Cardiac fibroblast (primary cell): Measurements from ENCODE around the gene WDR55.
"Not testable (repeated sequence)": the region's sequence is repeated elsewhere in the genome, so short reads cannot be mapped to it uniquely, and the experiment has no call there.

Experiments used
- DNase-seq, 2 donors: peaks; one replicate each; pipeline versions ENCODE4 v3.0.0 to v3.0.0-alpha.2; 2010; ENCODE audit warnings: low read depth in 2 of 2
- H3K4me3 ChIP-seq, 2 donors: replicated peaks in 1 of 2; 1 replicate in 1 of 2; 2 replicates in 1 of 2; pipeline ENCODE4 v1.5.1; 2011; ENCODE audit warnings: low read depth in 2 of 2, low read length in 2 of 2, mild to moderate bottlenecking in 2 of 2, moderate library complexity in 1 of 2
- TF ChIP-seq, protein P1 (sequence below): IDR thresholded peaks from one replicate; pipeline ENCODE4 v1.5.1; 2011; ENCODE audit warnings: low read depth, mild to moderate bottlenecking, low read length, inconsistent platforms

Gene WDR55

DNA sequence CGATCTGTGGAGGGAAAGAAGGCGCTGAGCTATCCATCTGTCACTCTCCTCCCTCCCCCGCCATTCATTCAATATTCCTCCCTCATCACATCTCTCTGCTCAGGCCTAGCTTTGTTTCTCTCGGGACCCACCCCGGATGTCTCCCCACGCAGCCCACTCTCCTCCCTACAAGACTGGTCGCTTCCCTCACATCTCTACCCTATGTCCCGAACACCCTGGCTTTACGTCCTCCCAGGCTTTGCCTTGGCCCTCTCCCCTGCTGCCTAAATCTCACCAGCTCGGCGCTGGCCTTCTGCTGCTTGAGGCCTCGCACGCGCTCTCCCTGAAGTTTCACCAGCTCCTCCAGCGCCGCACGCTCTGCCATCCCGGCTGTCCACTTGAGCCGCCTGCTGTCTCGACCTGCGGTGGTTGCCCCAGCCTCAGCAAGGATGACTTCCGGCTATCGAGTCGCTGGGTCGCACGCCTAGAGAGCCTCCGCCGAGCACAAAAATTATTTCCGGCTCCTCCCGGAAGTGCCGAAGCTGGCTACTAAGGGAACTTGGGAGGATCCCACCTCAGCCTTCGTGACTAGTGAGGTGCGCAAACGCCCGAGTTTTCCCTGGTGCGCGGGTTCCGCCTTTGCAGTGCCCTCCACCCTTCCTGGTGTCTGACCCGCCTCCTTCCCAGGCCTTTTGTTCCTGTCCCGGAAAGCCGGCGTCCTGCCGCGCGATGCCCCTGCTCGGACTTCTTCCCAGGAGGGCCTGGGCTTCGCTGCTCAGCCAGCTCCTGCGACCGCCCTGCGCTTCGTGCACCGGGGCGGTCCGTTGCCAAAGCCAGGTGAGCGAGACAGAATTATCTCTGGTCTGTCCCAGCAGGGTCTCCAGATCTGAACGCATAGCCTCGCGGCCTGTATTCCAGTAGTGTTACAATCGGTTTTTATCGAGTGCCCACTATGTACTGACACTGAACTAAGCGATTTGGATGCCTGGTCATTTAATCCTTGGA, 26.5 kb downstream of the WDR55 start, which contains the start of the genes HARS1 and HARS2:
TSS of gene HARS1 (minus strand) at position 430 of the 984 bp plus-strand sequence. CDS start at position 364, 66 bp downstream.
TSS of gene HARS2 (plus strand) at position 515 of the 984 bp plus-strand sequence. CDS start at position 709, 194 bp downstream.
- peak within 1 kb of the TSS; percentile 68 to 88 for H3K4me3 ChIP-seq
- TF ChIP-seq, protein P1, sequence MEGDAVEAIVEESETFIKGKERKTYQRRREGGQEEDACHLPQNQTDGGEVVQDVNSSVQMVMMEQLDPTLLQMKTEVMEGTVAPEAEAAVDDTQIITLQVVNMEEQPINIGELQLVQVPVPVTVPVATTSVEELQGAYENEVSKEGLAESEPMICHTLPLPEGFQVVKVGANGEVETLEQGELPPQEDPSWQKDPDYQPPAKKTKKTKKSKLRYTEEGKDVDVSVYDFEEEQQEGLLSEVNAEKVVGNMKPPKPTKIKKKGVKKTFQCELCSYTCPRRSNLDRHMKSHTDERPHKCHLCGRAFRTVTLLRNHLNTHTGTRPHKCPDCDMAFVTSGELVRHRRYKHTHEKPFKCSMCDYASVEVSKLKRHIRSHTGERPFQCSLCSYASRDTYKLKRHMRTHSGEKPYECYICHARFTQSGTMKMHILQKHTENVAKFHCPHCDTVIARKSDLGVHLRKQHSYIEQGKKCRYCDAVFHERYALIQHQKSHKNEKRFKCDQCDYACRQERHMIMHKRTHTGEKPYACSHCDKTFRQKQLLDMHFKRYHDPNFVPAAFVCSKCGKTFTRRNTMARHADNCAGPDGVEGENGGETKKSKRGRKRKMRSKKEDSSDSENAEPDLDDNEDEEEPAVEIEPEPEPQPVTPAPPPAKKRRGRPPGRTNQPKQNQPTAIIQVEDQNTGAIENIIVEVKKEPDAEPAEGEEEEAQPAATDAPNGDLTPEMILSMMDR, result no peak
- DNase-seq, result peak; percentile 96 to 97

DNA sequence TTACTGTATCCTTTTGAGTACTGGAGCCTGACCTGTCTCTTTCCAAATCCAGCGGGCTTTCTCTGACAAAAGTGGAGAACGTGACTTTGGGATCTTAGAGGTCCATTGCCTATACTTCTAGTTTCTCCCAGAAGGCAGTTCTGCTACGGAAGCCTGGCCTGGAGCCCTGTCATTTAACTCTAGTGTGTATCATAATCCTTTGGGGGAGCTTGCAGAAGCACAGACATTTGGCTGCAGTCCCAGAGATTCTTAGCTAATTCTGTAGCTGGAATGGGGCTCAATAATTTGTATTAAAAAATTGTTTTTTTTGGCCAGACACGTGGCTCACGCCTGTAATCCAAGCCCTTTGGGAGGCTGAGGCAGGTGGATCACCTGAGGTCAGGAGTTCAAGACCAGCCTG, 29.6 kb downstream of the WDR55 start:
- TF ChIP-seq, protein P1, result no peak
- DNase-seq, result peak; percentile 40 to 41
- H3K4me3 ChIP-seq, result no peak overlapping the region

DNA sequence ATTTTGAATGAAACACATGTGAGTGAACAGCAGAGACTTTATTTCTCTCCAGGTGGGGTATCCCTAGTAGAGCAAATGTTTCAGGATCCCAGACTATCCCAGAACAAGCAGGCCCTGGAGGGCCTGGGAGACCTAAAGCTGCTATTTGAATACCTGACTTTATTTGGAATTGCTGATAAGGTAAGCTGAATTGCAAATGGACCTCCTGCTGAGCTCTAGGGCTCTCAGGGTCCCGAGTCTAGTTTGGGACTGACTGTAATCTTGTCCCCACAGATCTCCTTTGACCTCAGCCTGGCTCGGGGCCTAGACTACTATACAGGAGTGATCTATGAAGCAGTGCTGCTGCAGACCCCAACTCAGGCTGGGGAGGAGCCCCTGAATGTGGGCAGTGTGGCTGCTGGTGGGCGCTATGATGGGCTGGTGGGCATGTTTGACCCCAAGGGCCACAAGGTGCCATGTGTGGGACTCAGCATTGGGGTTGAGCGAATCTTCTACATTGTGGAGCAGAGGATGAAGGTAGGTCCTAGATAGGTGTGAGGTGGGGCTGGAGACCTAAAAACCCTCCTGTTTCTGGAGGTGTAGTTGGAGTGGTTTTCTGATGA, 32.3 kb downstream of the WDR55 start:
- no peak overlapping the region for H3K4me3 ChIP-seq
- TF ChIP-seq, protein P1, result no peak
- no peak for DNase-seq

DNA sequence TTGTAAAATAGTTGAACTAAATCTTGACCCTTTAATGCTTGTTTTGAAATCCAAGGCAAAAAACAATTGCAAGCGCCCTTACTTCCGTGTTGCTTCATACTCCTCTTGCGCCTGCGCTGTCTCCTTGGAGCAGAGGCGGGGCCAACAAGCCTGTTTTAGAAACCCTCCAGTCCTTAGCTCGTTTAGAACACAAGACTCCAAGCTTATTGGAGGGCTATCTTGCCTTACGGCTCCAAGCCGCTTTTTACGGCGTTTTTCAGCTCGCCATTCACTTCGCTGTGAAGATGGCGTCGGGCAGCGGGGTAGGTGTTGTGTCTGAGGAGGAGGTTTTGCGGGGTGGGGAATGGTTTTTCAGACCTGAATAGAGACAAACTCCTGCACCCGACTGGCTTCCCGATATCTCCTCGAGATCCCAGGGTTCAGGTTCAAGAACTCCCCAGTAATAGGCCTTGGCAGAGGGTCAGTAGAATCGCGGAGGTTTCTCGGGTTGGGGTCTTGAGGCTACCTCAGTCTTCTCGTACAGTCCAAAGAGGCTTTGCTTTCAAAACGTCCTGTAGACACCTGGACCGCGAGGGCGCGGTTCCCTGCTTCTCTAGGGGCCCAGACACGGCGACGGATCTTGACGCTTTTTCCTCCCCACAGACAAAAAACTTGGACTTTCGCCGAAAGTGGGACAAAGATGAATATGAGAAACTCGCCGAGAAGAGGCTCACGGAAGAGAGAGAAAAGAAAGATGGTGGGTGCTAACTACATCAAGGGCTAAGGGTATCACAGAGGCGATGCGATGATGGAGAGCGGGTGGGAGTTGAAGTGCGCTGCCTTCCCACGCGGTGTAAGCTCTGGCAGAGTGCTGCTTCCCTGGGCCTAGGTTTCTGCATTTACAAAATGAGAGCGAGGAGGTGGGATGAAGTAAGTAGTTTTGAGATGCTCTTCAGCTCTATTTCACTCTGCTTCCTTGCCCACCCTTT, 35.8 kb downstream of the WDR55 start, which contains the start of gene ZMAT2:
TSS of gene ZMAT2 (plus strand) at position 271 of the 968 bp plus-strand sequence. CDS start at position 285, 14 bp downstream.
- DNase-seq, result peak; percentile 99 to 100
- peak within 1 kb of the TSS; percentile 83 to 87 for H3K4me3 ChIP-seq
- TF ChIP-seq, protein P1, result no peak

DNA sequence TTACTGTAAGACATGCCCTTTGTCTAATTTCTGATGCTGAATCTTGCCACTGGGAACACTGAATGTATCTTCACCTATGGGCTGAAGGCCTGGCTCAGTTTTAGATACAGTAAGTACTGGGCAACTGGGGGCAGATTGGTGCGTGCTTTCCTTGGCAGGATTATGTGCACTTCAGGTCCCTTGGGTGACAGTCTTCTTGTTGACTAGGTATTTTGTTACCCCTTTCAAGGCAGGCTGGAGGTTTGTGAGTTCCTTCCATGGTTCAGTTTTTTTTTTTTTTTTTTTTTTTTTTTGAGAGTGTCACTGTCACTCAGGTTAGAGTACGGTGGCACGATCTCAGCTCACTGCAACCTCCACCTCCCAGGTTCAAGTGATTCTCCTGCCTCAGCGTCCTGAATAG, 43.1 kb downstream of the WDR55 start:
- TF ChIP-seq, protein P1, result no peak
- no peak for DNase-seq
- no peak overlapping the region for H3K4me3 ChIP-seq

DNA sequence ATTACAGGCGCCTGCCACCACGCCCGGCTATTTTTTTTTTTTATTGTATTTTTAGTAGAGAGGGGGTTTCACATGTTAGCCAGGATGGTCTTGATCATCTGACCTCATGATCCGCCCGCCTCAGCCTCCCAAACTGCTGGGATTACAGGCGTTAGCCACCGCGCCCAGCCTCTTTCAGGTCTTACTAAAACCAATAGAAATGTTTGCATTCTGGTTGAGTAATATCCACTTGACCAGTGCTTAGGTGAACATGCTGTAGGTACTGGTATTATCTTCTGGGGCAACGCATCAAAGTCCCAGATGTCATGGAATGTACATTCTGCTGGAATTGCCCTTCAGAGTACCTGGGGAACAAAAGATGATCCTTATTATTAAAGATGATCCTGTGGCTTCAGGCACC, 44.1 kb downstream of the WDR55 start:
- H3K4me3 ChIP-seq, DNase-seq: not testable (repeated sequence)
